T follicular helper cell (primary cell): Measurements from ENCODE around the gene DHX8.
"Not testable (repeated sequence)": the region's sequence is repeated elsewhere in the genome, so short reads cannot be mapped to it uniquely, and the experiment has no call there.

Source experiments
- DNase-seq: peaks from one replicate; pipeline ENCODE4 v3.0.0-alpha.2; 2020; ENCODE audit warnings: low read depth

The DHX8 gene

DNA sequence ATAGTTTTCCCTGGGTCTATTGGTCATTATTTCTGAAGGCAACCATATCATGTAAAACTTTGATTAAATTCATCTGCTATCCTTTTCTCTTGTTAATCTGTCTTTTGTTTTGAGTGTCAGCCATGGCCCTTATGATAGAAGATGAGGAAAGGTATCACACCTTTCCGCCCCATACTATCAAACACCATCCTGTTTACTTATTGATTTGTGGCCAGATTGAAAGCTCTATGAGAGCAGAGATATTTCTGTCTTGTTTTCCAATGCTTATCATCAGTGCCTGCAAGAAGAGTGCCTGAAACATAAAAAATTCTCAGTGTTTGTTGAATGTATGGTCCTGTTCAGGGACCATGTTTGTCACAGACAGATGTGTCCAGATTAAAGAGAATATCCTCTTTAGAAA is 22.6 kb upstream of the DHX8 start:
- DNase-seq: no peak

DNA sequence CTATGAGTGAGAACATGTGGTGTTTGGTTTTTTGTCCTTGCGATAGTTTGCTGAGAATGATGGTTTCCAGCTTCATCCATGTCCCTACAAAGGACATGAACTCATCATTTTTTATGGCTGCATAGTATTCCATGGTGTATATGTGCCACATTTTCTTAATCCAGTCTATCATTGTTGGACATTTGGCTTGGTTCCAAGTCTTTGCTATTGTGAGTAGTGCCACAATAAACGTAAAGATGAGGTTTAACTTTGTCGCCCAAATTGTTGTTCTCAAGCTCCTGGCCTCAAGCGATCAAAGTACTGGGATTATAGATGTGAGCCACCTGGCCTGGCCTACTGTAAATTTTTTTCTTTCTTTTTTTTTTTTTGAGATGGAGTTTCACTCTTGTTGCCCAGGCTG is 21.2 kb upstream of the DHX8 start:
- DNase-seq: not testable (repeated sequence)

DNA sequence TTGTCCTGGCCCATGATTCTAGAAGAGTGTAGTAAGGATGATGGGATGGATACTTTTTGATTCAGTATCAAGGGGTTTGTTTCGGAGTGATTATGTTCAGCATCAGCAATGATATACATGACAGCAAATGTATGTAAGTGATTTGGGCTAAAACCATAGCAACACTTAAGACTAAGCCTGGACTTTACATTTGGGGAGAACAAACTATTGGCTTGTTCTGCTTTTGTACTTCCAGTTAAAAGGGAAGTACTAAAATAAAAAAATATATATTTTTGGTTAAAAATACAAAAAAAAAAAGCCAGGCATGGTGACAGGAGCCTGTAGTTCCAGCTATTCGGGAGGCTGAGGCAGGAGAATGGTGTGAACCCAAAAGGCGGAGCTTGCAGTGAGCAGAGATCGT is 20.5 kb upstream of the DHX8 start:
- no peak for DNase-seq

DNA sequence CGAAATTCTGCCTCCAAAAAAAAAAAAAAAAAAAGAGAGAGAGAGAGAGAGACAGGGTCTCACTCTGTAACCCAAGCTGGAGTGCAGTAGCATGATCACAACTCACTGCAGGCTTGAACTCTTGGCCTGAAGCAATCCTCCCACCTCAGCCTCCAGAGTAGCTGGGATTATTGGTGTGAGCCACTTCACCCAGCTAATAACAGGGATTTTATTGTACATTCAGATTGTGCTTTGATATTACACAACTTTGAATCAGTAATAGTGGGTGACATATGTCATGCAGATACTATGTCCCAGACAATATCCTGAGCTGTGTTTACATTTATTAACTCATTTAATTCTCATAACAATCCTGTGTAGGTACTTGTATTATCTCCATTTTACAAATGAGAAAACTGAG is 19.7 kb upstream of the DHX8 start:
- DNase-seq: no peak

DNA sequence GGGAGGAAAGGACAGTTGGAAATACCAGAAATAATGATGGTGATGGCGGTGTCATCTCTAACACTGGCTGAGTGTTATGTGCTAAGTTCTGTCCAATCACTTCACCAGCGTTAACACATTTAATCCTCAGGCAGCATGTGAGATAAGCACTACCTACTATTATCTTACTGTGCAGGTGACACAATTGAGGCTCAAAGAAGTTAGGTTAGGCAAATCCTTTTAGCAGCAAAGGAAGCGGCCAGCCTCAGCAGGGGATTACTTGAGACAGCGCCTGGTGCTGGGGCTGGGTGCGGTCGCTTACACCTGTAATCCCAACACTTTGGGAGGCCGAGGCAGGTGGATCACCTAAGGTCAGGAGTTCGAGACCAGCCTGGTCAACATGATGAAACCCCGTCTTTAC is 18.7 kb upstream of the DHX8 start:
- no peak for DNase-seq

DNA sequence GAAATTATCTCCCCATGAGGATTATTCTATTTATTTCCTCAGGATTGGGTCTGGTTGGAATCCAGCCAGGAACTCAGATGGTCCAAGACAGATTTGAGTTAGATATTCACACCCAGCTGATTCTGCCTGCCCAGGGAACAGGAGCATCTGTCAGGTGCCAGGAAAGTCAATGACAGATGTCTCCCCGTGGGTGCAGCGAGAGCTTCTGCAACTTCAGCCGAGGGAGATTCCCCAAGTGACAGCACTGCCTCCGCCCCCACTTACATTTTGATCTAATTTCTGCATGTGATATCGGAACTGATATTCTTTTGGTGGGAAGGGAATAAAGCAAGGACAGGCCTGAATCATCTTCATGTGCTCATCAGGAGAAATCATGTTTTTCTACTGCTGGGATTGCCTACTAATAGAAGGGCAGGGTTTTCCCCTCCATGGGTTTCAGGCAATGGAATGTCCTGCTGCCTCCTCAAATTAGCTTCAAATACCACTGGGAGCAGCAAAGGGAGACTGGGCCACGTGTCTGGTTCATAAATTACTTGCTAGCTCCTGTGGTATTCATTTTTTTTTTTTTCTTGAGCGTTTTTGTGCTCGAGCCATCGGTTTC is 15.7 kb upstream of the DHX8 start:
- DNase-seq: no peak

DNA sequence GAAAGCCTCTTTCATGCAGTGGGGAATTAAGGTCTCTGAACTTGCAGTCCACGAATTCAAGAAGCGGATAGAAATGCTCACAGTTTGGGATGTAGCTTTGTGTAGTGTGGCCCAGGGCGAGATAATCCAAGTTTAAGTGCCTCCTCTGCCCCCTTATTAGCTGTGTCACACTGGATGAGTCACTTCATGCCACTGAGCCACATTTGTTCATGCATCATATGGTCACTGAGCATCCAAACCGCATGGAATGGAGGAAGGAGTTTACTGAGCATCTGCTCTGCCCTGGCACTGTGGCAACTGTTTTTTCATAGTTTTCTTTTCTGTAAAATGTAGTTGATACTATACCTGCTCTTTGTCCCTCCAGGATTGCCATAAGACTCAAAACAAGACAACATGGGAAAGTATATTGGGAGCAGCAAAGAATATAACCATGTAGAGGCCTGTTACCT is 15.1 kb upstream of the DHX8 start:
- no peak for DNase-seq

DNA sequence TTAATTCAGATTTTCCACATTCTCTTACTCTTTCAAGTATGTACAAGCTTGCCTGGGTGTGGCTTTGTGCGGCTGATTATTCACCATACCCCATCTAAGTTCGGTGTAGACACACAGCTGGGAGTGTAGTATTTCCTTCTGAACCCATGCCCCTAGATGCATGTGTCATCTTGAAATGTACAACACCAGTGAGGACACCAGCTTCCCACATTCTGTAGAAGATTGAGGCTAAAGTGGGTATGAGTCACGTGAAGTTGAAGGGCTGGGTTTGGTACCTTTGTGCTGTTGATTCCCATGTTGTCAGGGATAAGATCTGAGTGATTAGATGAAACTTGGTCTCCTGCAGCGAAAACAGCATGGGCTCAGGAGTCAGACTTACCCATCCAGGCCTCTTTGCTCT is 14.6 kb upstream of the DHX8 start:
- no peak for DNase-seq

DNA sequence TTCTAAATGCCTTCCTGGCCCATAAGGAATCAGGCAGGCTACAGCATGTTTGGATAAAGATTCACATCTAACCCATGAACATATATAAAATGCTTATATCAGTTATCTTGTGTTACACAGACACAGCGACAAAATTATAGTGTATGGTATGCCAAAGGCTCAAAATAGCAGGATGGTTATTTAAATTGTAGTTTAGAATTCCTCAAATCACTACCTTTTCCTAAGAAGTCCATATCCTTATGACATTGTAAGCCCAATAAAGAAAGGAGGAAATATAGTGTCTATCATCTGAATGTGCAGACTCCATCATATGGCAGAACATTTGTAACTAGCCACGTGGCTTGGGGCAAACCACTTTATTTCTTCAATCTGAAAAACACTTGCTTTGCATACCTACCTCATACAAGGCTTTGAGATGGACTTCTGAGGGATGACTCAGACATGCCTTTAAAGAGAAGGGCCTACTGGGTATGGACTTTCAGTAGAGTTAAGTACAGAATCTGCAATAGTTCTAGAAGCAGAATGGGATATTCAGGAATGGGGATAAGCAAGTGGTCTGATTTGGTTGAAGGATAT is 12.1 kb upstream of the DHX8 start:
- no peak for DNase-seq

DNA sequence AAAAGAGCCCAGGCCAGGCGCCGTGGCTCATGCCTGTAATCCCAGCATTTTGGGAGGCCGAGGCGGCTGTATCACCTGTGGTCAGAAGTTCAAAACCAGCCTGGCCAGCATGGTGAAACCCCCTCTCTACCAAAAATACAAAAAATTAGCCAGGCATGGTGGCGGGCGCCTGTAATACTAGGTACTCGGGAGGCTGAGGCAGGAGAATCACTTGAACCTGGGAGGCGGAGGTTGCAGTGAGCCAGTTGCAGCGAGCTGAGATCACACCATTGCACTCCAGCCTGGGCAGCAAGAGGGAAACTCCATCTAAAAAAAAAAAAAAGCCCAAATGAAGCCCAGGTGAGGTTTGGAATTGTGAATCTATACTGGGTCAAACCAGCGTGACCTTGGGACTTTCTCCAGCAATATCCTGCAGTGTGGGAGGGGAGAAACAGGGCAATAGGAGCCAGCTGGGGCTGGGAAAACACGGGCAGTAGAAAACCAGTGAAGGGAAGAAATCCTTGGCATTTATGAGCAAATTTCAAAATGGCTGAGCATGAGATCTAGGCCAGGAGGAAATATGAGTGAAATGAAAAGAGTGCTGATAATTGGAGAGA is 8.2 kb upstream of the DHX8 start:
- DNase-seq: no peak

DNA sequence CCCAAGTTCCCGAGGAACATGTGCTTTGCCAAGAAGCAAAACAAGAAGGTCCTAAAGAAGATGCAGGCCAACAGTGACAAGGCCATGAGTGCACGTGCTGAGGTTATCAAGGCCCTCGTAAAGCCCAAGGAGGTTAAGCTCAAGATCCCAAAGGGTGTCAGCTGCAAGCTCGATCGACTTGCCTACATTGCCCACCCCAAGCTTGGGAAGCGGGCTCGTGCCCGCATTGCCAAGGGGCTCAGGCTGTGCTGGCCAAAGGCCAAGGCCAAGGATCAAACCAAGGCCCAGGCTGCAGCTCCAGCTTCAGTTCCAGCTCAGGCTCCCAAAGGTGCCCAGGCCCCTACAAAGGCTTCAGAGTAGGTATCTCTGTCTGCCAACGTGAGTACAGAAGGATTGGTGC is 7.5 kb upstream of the DHX8 start:
- DNase-seq: not testable (repeated sequence)

DNA sequence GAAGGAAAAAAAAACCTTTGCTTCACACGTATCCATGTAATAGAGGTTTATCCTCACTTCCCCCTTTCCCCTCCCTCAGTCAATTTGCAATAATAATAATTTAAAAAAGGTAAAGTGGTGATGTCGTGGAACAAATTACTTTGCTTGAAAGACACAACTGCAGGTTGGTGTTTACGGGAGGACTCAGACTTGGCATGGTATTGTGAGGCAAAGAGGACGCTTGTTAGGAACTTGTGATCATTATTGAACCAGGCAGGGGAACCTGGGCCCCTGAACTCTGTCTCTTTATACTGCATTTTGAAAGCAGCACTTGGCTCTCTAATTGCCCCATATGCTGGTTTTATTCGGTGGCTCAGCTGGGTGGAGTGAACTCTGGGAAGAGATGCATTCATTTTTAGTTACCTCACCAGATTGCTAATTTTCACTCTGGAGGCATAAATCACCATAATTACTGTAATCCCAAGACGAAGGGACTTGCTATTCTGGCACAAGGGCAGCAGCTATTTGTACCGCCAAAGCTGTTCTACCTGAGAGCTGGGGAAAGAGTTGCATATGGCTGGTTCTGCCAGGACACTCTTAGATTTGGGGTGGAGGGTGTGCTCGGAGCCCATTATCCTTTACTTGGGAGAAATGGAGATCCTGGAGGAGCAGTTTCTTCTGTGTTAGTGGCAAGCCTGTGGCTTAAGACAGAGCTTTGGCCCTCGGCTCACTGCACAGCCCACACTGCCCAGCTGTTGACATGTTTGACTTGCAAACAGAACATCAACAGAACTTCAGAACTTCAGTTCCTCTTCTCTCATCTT is 5.7 kb upstream of the DHX8 start:
- no peak for DNase-seq

DNA sequence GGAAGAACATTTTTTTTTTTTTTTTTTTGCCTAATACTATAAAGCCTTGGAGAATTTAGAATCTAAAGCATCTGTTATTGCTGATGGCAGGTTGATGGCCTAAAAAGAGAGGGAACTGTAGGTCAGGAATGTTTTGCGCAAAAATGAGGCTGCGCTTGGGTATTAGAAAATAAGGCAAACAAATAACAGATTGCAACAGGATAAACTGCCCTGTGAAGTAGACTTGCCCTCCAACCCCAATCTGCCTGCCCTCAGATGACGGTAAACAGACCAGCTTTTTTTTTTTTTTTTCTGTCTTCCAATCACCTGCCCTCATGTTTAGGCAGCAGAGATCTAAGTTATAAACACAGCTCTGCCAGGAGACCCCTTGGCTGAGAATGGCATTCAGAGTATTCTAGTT is 3.8 kb upstream of the DHX8 start:
- DNase-seq: no peak

DNA sequence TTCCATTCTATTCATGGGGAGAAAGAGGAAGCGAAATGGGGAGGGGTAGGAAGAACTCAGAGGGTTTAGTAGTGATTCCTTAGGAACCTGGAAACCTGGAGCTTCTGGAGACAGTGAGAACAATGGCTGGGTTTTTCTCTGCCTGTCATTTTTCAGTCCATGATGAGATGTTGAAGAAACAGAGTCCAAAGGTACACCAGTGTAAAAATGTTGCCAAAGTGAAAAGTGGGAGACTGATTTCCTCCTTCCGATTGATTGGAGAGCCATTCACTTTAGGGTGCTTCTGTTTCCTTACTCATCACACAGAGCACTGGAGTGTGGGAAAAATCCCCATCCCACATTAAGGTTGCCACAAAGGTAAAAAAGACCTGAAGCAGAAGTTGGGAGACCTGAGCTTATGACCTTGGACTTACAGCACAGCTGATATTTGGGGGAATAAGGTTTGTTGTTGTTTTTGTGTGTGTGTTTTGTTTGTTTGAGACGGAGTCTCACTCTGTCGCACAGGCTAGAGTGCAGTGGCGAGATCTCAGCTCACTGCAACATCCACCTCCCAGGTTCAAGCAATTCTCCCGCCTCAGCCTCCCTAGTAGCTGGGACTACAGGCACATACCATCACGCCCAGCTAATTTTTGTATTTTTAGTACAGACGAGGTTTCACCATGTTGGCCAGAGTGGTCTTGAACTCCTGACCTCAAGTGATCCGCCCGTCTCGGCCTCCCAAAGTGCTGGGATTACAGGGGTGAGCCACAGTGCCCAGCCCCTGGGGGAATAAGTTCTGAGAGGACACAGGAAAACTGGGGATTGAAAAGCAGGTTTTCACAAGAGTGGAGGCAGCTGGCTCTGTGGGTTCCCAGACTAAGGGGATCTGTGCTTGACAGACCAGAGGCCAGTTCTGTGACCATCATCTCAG is 1.4 kb upstream of the DHX8 start:
- no peak for DNase-seq

DNA sequence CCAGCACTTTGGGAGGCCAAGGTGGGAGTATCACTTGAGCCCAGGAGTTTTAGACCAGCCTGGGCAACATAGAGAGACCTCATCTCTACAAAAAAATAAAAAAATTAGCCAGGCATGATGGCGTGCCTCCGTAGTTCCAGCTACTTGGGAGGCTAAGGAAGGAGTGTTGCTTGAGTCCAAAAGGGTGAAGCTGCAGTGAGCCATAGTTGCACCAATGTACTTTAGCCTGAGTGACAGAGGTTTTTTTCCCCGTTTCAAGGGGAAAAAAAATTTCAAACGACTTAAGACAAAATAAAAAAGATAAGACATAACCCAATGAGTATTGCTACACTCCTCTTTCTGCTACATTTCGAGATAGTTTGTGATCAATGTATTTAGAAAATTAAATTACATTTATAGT is 6.8 kb downstream of the DHX8 start:
- DNase-seq: no peak

DNA sequence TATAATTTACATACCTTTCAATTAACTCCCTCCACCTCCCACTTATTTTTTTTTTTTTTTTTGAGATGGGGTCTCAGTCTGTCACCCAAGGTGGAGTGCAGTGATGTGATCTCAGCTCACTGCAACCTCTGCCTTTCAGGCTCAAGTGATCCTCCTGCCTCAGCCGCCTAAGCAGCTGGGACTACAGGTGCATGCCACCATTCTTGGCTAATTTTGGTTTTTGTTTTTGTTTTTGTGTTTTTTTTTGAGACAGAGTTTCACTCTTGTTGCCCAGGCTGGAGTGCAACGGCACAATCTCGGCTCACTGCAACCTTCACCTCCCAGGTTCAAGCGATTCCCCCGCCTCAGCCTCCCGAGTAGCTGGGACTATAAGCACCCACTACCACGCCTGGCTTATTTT is 25.7 kb downstream of the DHX8 start:
- DNase-seq: not testable (repeated sequence)

DNA sequence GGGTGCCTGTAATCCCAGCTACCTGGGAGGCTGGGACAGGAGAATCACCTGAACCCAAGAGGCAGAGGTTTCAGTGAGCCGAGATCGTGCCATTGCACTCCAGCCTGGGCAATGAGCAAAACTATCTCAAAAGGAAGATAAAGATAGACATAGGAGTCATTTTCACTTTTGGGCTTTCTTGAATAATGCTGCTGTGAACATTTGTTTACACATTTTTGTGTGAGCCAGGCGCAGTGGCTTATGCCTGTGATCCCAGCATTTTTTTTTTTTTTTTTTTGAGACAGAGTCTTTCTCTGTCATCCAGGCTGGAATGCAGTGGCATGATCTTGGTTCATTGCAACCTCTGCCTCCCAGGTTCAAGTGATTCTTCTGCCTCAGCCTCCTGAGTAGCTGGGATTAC is 27.4 kb downstream of the DHX8 start:
- not testable (repeated sequence) for DNase-seq

DNA sequence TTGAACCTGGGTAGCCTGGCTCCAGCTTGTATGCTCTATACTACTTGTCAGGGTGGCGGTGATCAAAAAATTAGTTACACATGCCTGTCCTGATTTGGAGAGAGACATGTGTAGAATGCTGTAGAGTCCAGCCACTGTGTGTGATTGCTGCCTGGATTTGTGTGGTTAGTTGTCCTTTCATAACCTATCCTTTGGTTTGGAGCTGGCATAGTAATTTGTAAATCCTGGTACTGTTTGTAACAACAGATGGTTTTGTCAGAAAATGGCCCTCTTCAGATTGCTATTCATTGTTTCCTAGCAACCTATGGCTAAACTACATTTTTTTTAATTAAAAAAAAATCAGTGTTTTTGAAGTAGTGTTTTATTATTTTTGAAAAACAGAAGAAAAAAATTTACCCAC is 31.9 kb downstream of the DHX8 start:
- DNase-seq: no peak

DNA sequence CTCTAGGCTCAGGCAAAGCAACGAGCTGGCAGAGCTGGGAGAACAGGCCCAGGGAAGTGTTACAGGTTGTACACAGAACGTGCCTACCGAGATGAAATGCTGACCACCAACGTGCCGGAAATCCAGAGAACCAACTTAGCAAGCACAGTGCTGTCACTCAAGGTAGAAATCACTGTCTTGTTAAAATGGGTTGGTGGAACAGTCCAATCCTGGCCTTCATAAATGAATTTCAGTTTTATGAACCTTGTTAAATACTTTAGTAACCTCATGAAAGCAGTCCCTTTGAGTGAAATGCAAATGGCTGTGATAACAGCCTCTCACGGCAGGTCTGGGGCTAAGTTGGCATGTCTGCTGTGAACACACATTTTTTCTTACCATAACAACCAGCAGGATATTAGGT is 33.4 kb downstream of the DHX8 start:
- no peak for DNase-seq

DNA sequence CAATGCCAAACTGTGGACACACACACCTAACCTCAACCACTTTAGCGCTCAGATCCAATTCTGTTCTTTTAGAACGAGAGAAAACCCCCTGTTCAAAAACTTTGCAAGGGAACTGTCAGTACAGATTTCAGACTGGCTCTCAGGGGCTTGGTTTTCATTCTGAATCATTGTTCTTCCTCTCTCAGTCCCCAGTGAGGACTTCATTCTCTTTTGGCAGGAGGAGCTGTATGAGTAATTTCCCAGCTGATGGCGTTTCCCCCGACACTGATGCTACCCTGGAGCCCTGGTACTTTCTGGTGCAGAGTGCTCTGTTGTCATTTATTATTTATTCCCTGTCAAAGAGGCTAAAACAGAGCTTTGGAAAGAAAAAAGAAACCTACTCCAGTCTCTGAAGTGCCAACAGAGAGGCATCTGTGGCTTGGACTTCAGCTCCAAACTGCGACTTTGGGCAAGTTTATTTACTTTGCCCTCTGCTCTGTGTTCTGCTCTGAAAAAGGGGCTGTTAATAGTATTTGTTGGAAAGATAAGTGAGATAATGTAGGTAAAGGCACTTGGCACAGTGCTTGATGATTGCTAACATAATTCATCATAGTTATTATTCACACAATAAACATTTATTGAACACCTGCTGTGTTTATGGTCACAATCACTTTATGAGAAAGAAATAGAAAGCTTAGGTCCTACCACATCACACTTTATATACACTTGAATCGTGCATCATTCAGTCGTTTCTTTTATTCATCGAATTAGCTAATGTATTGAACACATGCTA is 34.0 kb downstream of the DHX8 start:
- no peak for DNase-seq

DNA sequence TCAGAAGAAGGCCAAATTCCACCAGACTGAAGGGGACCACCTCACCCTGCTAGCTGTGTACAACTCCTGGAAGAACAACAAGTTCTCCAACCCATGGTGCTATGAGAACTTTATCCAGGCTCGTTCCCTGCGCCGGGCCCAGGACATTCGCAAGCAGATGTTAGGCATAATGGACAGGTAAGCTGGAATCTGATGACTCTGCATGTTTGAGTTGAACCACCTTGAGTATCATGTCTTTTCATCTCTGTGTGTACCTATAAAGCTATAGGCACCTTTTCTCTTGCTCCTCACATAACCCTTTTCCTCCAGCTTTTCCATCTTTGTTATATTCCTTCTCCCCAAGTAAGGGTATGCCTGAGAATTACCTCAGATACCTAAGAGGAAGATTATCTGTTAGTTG is 37.6 kb downstream of the DHX8 start:
- no peak for DNase-seq
